Adrenal gland (tissue), 12 donors: Measurements from ENCODE around the gene HHIP. TPM values are rescaled to one million over a fixed set of nuclear protein-coding genes. Genes with fewer than 3 reads are reported as not detected.
"Not testable (repeated sequence)": the region's sequence is repeated elsewhere in the genome, so short reads cannot be mapped to it uniquely, and the experiment has no call there.

Experiments
- DNase-seq, 7 donors: peaks; one replicate each; pipeline ENCODE4 v3.0.0-alpha.2; 2019 to 2020
- H3K27ac ChIP-seq, 5 donors: fragments of 200-600 bp; sonication (generic) in 4 of 5; 1 replicate in 3 of 5; 2 replicates in 2 of 5; pipeline versions ENCODE4 v1.5.1 to v1.8.0; 2016 to 2020; ENCODE audit warnings: mild to moderate bottlenecking in 1 of 5
- H3K27me3 ChIP-seq: fragments of 200-600 bp; 2 replicates; pipeline ENCODE4 v1.8.0; 2021
- H3K36me3 ChIP-seq, 2 donors: fragments of 200-600 bp; replicated peaks in 1 of 2; 1 replicate in 1 of 2; 2 replicates in 1 of 2; pipeline versions ENCODE4 v1.5.1 to v1.8.0; 2018 to 2022
- H3K4me1 ChIP-seq, 2 donors: fragments of 200-600 bp; replicated peaks in 1 of 2; 1 replicate in 1 of 2; 2 replicates in 1 of 2; pipeline versions ENCODE4 v1.5.1 to v1.8.0; 2018 to 2021
- H3K4me3 ChIP-seq, 4 donors: fragments of 200-600 bp; sonication (generic) in 3 of 4; one replicate each; pipeline ENCODE4 v1.5.1; 2016 to 2018
- H3K9me3 ChIP-seq, 3 donors: fragments of 200-600 bp; sonication (generic) in 1 of 3; replicated peaks in 1 of 3; 1 replicate in 2 of 3; 2 replicates in 1 of 3; pipeline versions ENCODE4 v1.5.1 to v1.8.0; 2016 to 2021
- CTCF ChIP-seq, 6 experiments: fragments of 450-650 bp in 4 of 6; fragments of 200-600 bp in 2 of 6; sonication (generic) in 1 of 6; IDR thresholded peaks; 1 replicate in 5 of 6; 2 replicates in 1 of 6; pipeline versions ENCODE4 v1.5.1 to v1.8.0; 2016 to 2021; ENCODE audit warnings: antibody characterized with exemption in 6 of 6, mild to moderate bottlenecking in 2 of 6, moderate library complexity in 1 of 6
- POLR2A ChIP-seq, 2 donors: fragments of 450-650 bp; IDR thresholded peaks; one replicate each; pipeline ENCODE4 v1.6.1; 2017; ENCODE audit warnings: antibody characterized with exemption in 2 of 2, mild to moderate bottlenecking in 2 of 2, moderate library complexity in 1 of 2
- WGBS, 4 donors: extraction: QIAGEN DNeasy Blood & Tissue Kit in 2 of 4; methylation state at CpG; one replicate each; pipeline versions ENCODE4 v1.1.5 to v1.1.7; 2013 to 2017; 5-methylcytosine and 5-hydroxymethylcytosine counted together
- intact Hi-C, 2 donors: fragments of 100-400 bp; cut with DNase I; formaldehyde crosslinking; loops; one replicate each; pipeline versions ENCODE4 v1.14.1 to v1.15.0; 2022 to 2023
- polyA plus RNA-seq, 3 donors: library from polyadenylated mRNA; stranded (reverse); fragments of 200-250 nt in 2 of 3; fragments of 350-450 nt in 1 of 3; fragmentation: Illumina TruSeq in 1 of 3; extraction: RNeasy Lipid Tissue Mini Kit (QIAGEN cat#74804) in 1 of 3; gene quantifications; one replicate each; pipeline ENCODE4 v1.2.3, GENCODE V29; 2013 to 2014
- small RNA-seq, 2 donors: library from RNA; depleted of rRNA; stranded (forward); fragments of <200 nt; gene quantifications; one replicate each; pipeline ENCODE3, GENCODE V24; 2016
- total RNA-seq, 9 donors: library from RNA; depleted of rRNA in 4 of 9; stranded (reverse); fragments of >200 nt in 4 of 9; fragments of 120-200 nt in 1 of 9; fragmentation: NEBNext Ultra II Directional in 1 of 9; extraction: Animal tissue kit (Norgen Biotek cat#: 25700) in 1 of 9; gene quantifications; one replicate each; pipeline versions ENCODE4 v1.1.0 to v1.2.4, GENCODE V29; 2013 to 2023
- donor health status: healthy with polysubstance abuse.
- donor health status: Bipolar disorder and iron deficiency.
- donor health status: DM: yes; HTN: yes; CAD: no.
- donor health status: DM: no; HTN: no; CAD: no.
- donor health status: DM: no; HTN: no; CAD: no.
- donor health status: DM: yes; HTN: yes; CAD: no.

Gene HHIP
- total and polyA plus RNA-seq, 12 donors, result 2.1 to 169 (median 9.2) TPM

DNA sequence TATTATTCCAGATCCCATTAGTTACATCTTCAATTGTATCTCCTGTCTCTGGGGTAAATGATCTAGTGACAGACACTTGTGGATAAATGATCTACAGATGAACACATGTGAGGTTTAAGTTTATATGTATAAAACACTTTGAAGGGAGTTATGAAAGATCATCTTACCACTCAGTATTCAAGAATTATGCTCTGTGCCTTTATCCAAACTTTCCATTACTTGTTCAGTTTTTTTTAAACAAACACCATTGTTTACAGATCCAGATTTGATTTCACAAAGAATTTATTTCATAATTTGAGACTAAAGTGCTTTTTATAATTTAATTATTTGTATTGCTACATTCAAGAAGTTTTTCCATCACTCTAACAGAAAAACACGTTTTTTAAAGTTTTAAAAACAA lies 142.5 kb downstream of the HHIP start:
- Histone ChIP-seq H3K27me3 (no peaks in the 10 kb centered on the region), H3K36me3 (no peaks in the 10 kb centered on the region), H3K27ac (no peak overlapping the region), H3K4me1 (no peaks in the 10 kb centered on the region), H3K4me3 (no peak overlapping the region), H3K9me3 (no peaks in the 10 kb centered on the region)
- intact Hi-C loops, result loop anchor here in 1 of 2 donors (10.0 kb wide), 1 partner anchor 614 kb away; no protein-coding TSS in a partner anchor
- TF ChIP-seq POLR2A (IDR thresholded peaks at IDR 0.05) (no peak), CTCF (IDR thresholded peaks at IDR 0.05) (no peak)
- WGBS, 4 donors, result 36 to 46% (median 43%) methylated on average over 1 of the region's 1 CpG
- no peak for DNase-seq

GRCh38 chr4:144791933-144792332 lies 146.0 kb downstream of the HHIP start:
- 72 to 100% (median 82%) methylated on average over 5 to 8 of the region's 8 CpGs for WGBS, 4 donors
- H3K36me3 ChIP-seq, intact Hi-C loops, DNase-seq, H3K27me3 ChIP-seq, H3K9me3 ChIP-seq, H3K4me1 ChIP-seq, H3K4me3 ChIP-seq, H3K27ac ChIP-seq: not testable (repeated sequence)

Small RNAs within 50 kb of the gene (small RNA-seq; reads per million reads assigned to genes)
- gene RF02271, result 0 reads per million in 2 donors
